Tibial nerve (tissue), 4 donors: ENCODE measurements around the gene TAF1C. TPM values are rescaled to one million over a fixed set of nuclear protein-coding genes. Genes with fewer than 3 reads are reported as not detected.

ENCODE experiments used
- DNase-seq, 2 donors: peaks; one replicate each; pipeline ENCODE4 v3.0.0-alpha.2; 2019; ENCODE audit warnings: low spot score in 2 of 2
- H3K27ac ChIP-seq, 4 donors: fragments of 200-600 bp; sonication (generic) in 3 of 4; one replicate each; pipeline ENCODE4 v1.5.1; 2017 to 2019; ENCODE audit warnings: mild to moderate bottlenecking in 1 of 4
- H3K27me3 ChIP-seq, 2 donors: fragments of 200-600 bp; sonication (generic) in 1 of 2; one replicate each; pipeline versions ENCODE4 v1.5.1 to v1.6.0; 2017 to 2019
- H3K36me3 ChIP-seq, 3 donors: fragments of 200-600 bp; sonication (generic); one replicate each; pipeline ENCODE4 v1.5.1; 2018 to 2019
- H3K4me1 ChIP-seq, 4 donors: fragments of 200-600 bp; sonication (generic) in 3 of 4; one replicate each; pipeline ENCODE4 v1.5.1; 2017 to 2019
- H3K4me3 ChIP-seq, 4 donors: fragments of 200-600 bp; sonication (generic) in 3 of 4; one replicate each; pipeline ENCODE4 v1.5.1; 2017 to 2019; ENCODE audit warnings: mild to moderate bottlenecking in 1 of 4, moderate library complexity in 1 of 4
- H3K9me3 ChIP-seq, 4 donors: fragments of 200-600 bp; sonication (generic) in 3 of 4; one replicate each; pipeline ENCODE4 v1.5.1; 2017 to 2019
- CTCF ChIP-seq, 5 experiments: fragments of 200-600 bp in 3 of 5; fragments of 450-650 bp in 2 of 5; sonication (generic) in 3 of 5; IDR thresholded peaks; one replicate each; pipeline ENCODE4 v1.5.1; 2016 to 2019; ENCODE audit warnings: antibody characterized with exemption in 5 of 5, mild to moderate bottlenecking in 3 of 5, moderate library complexity in 2 of 5
- EP300 ChIP-seq, 2 donors: sonication (generic); formaldehyde crosslinking; IDR thresholded peaks; one replicate each; pipeline ENCODE4 v1.6.1; 2017; ENCODE audit warnings: antibody characterized with exemption in 2 of 2, mild to moderate bottlenecking in 1 of 2
- POLR2A ChIP-seq, 2 donors: fragments of 450-650 bp; IDR thresholded peaks; one replicate each; pipeline ENCODE4 v1.6.1; 2017; ENCODE audit warnings: antibody characterized with exemption in 2 of 2, mild to moderate bottlenecking in 2 of 2, moderate library complexity in 2 of 2
- WGBS, 2 donors: methylation state at CpG; one replicate each; pipeline ENCODE4 v1.1.5; 2018; 5-methylcytosine and 5-hydroxymethylcytosine counted together
- total RNA-seq, 4 donors: library from RNA; depleted of rRNA; stranded (reverse); fragments of >200 nt; gene quantifications; one replicate each; pipeline ENCODE4 v1.1.0, GENCODE V29; 2016

Gene TAF1C
- total RNA-seq, 4 donors from 2014 or later, result 50.7 to 109 (median 73.9) TPM

GRCh38 chr16:84159007-84159406, 27.9 kb downstream of the TAF1C start:
- Histone ChIP-seq H3K27ac (no peak overlapping the region), H3K27me3 (no peaks in the 10 kb centered on the region), H3K4me1 (no peaks in the 10 kb centered on the region), H3K36me3 (no peaks in the 10 kb centered on the region), H3K4me3 (no peak overlapping the region), H3K9me3 (no peaks in the 10 kb centered on the region)
- TF ChIP-seq POLR2A (IDR thresholded peaks at IDR 0.05) (no peak), CTCF (IDR thresholded peaks at IDR 0.05) (no peak), EP300 (IDR thresholded peaks at IDR 0.05) (no peak)
- WGBS, 2 donors, result 26 to 35% methylated on average over 9 of the region's 9 CpGs
- no peak for DNase-seq

GRCh38 chr16:84156342-84156784, 30.5 kb downstream of the TAF1C start:
- Histone ChIP-seq H3K4me1 (peaks cover 0 to 6% (median 0%) of the 10 kb centered on the region in 4 donors), H3K27ac (no peak overlapping the region), H3K27me3 (no peaks in the 10 kb centered on the region), H3K36me3 (no peaks in the 10 kb centered on the region), H3K9me3 (no peaks in the 10 kb centered on the region), H3K4me3 (no peak overlapping the region)
- no peak for DNase-seq
- no peak for TF ChIP-seq EP300 (IDR thresholded peaks at IDR 0.05)
- no peak for TF ChIP-seq CTCF (IDR thresholded peaks at IDR 0.05)
- TF ChIP-seq POLR2A (IDR thresholded peaks at IDR 0.05), result no peak
- WGBS, 2 donors, result 71 to 76% methylated on average over 5 of the region's 5 CpGs

- H3K27me3 ChIP-seq, result no peaks in the 10 kb centered on the region
- H3K27ac ChIP-seq, result no peak overlapping the region
- H3K36me3 ChIP-seq, result no peaks in the 10 kb centered on the region
- peaks cover 0 to 6% (median 0%) of the 10 kb centered on the region in 4 donors for H3K4me1 ChIP-seq
- TF ChIP-seq POLR2A (IDR thresholded peaks at IDR 0.05) (no peak), EP300 (IDR thresholded peaks at IDR 0.05) (no peak), CTCF (IDR thresholded peaks at IDR 0.05) (no peak)
- no peak overlapping the region for H3K4me3 ChIP-seq
- no peak for DNase-seq
- no peaks in the 10 kb centered on the region for H3K9me3 ChIP-seq
- WGBS, 2 donors, result 83 to 91% methylated on average over 6 of the region's 6 CpGs
These were observed 31.1 kb downstream of the TAF1C start for GRCh38 chr16:84155771-84156170.

GRCh38 chr16:84155226-84155625, 31.6 kb downstream of the TAF1C start:
- WGBS, 2 donors, result 96 to 98% methylated on average over 4 of the region's 4 CpGs

More at GRCh38 chr16:84155226-84155625, 31.6 kb downstream of the TAF1C start:
- Histone ChIP-seq H3K4me3 (no peak overlapping the region), H3K36me3 (no peaks in the 10 kb centered on the region), H3K4me1 (peaks cover 0 to 6% (median 0%) of the 10 kb centered on the region in 4 donors), H3K27ac (no peak overlapping the region), H3K9me3 (no peaks in the 10 kb centered on the region), H3K27me3 (no peaks in the 10 kb centered on the region)
- TF ChIP-seq POLR2A (IDR thresholded peaks at IDR 0.05) (no peak), CTCF (IDR thresholded peaks at IDR 0.05) (no peak), EP300 (IDR thresholded peaks at IDR 0.05) (no peak)
- DNase-seq, result no peak
